Measurements from ENCODE around the gene PRC1. TPM values are rescaled to one million over a fixed set of nuclear protein-coding genes. Genes with fewer than 3 reads are reported as not detected.

Gene PRC1
- total and polyA plus RNA-seq, 2 donors (not counting 1 experiment from before 2014, with no cell fraction given), result 9.4 to 11.6 TPM

GRCh38 chr15:90933301-90933700 is 61.0 kb downstream of the PRC1 start:
- H3K27ac Mint-ChIP-seq, result peak overlapping the region; percentile 26
- Histone ChIP-seq H3K36me3 (replicated peaks in 1 of 2; ENCODE audit: control extremely low read depth in 1 of 2, control insufficient read depth in 1 of 2, extremely low read depth in 1 of 2, insufficient read depth in 2 of 2, low read length in 1 of 2) (peaks cover 3 to 9% of the 10 kb centered on the region in 2 experiments), H3K79me2 (ENCODE audit: control insufficient read depth, insufficient read depth, low read length) (peaks cover 14% of the 10 kb centered on the region), H3K27me3 (replicated peaks in 1 of 4; ENCODE audit: control extremely low read depth in 1 of 4, control insufficient read depth in 3 of 4, insufficient read depth in 4 of 4, low read length in 3 of 4) (no peaks in the 10 kb centered on the region), H3K4me2 (replicated peaks; ENCODE audit: low read depth, low read length, poor library complexity, severe bottlenecking) (no peak overlapping the region), H3K9ac (ENCODE audit: low read length) (no peak overlapping the region), H3K27ac (ENCODE audit: low read length in 2 of 2) (no peak overlapping the region), H2AFZ (ENCODE audit: insufficient read depth, low read depth, low read length, poor library complexity, severe bottlenecking) (no peak overlapping the region), H3K4me3 (ENCODE audit: control extremely low read depth in 1 of 5, extremely low read depth in 1 of 5, insufficient read depth in 1 of 5, low read depth in 2 of 5, low read length in 4 of 5) (no peak overlapping the region), H3K9me3 (ENCODE audit: control extremely low read depth in 1 of 3, control insufficient read depth in 2 of 3, insufficient read depth in 1 of 3, low read length in 2 of 3) (no peaks in the 10 kb centered on the region), H4K20me1 (ENCODE audit: control insufficient read depth, insufficient read depth, low read length, poor library complexity, severe bottlenecking) (peaks cover 9% of the 10 kb centered on the region), H3K4me1 (ENCODE audit: control insufficient read depth in 2 of 2, insufficient read depth in 2 of 2, low read length in 2 of 2) (peaks cover 42 to 64% of the 10 kb centered on the region in 2 donors)
- no peak for TF ChIP-seq EZH2 (IDR thresholded peaks at IDR 0.05; ENCODE audit: borderline replicate concordance, insufficient read depth, low read depth, low read length, poor library complexity, severe bottlenecking)
- TF ChIP-seq, protein P1, sequence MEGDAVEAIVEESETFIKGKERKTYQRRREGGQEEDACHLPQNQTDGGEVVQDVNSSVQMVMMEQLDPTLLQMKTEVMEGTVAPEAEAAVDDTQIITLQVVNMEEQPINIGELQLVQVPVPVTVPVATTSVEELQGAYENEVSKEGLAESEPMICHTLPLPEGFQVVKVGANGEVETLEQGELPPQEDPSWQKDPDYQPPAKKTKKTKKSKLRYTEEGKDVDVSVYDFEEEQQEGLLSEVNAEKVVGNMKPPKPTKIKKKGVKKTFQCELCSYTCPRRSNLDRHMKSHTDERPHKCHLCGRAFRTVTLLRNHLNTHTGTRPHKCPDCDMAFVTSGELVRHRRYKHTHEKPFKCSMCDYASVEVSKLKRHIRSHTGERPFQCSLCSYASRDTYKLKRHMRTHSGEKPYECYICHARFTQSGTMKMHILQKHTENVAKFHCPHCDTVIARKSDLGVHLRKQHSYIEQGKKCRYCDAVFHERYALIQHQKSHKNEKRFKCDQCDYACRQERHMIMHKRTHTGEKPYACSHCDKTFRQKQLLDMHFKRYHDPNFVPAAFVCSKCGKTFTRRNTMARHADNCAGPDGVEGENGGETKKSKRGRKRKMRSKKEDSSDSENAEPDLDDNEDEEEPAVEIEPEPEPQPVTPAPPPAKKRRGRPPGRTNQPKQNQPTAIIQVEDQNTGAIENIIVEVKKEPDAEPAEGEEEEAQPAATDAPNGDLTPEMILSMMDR (IDR thresholded peaks at IDR 0.05), result no peak
- peaks cover 52% of the 10 kb centered on the region for H3K4me1 Mint-ChIP-seq
- H3K27me3 Mint-ChIP-seq, result no peaks in the 10 kb centered on the region
- peak overlapping the region; percentile 98 for H3K4me3 Mint-ChIP-seq
- CTCF ChIA-PET, result interaction anchor here (0.5 to 9.5 kb wide), 29 partner anchors 10 to 700 kb away, joined by 3 to 260 read pairs (median 4); partner anchors contain the start of genes CIB1, FES, GDPGP1 and MAN2A2
- no peak for ATAC-seq (ENCODE audit: low read depth)
- intact Hi-C loops (cut with micrococcal nuclease), result loop anchor here (5.0 to 10.0 kb wide), 3 partner anchors 741 to 1238 kb away; partner anchors contain the start of genes AP3S2, PEX11A and WDR93
- DNase-seq, result no peak
- 75% methylated on average over 1 of the region's 1 CpG for WGBS (ENCODE audit: insufficient coverage)
- H3K9me3 Mint-ChIP-seq (ENCODE audit: insufficient read depth), result no peaks in the 10 kb centered on the region
- POLR2A ChIA-PET, result interaction anchor here (1.9 to 6.9 kb wide), 3 partner anchors 31 to 48 kb away, joined by 5 to 66 read pairs (median 8); partner anchors contain the start of gene MAN2A2

- peak overlapping the region; percentile 79 for H3K9ac ChIP-seq (ENCODE audit: low read length)
- ATAC-seq (ENCODE audit: low read depth) (no peak), DNase-seq (no peak)
- H3K27me3 ChIP-seq (replicated peaks in 1 of 4; ENCODE audit: control extremely low read depth in 1 of 4, control insufficient read depth in 3 of 4, insufficient read depth in 4 of 4, low read length in 3 of 4), result no peaks in the 10 kb centered on the region
- peaks cover 9% of the 10 kb centered on the region for H4K20me1 ChIP-seq (ENCODE audit: control insufficient read depth, insufficient read depth, low read length, poor library complexity, severe bottlenecking)
- peak overlapping the region; percentile 94 for H3K4me2 ChIP-seq (replicated peaks; ENCODE audit: low read depth, low read length, poor library complexity, severe bottlenecking)
- ChIA-PET CTCF (interaction anchor here (0.7 to 9.5 kb wide), 39 partner anchors 9 to 639 kb away, joined by 3 to 260 read pairs (median 4); partner anchors contain the start of genes FES, MAN2A2, RCCD1 and VPS33B), POLR2A (interaction anchor here (0.6 to 6.9 kb wide), 11 partner anchors 10 to 1968 kb away, joined by 3 to 66 read pairs (median 4); partner anchors contain the start of genes CHD2, IDH2, MAN2A2 and RCCD1)
- peaks cover 42 to 64% of the 10 kb centered on the region in 2 donors for H3K4me1 ChIP-seq (ENCODE audit: control insufficient read depth in 2 of 2, insufficient read depth in 2 of 2, low read length in 2 of 2)
- peaks cover 14% of the 10 kb centered on the region for H3K79me2 ChIP-seq (ENCODE audit: control insufficient read depth, insufficient read depth, low read length)
- 2% methylated on average over 4 of the region's 5 CpGs for WGBS (ENCODE audit: insufficient coverage)
- Mint-ChIP-seq H3K27ac (peak overlapping the region; percentile 99), H3K9me3 (ENCODE audit: insufficient read depth) (no peaks in the 10 kb centered on the region), H3K4me1 (peaks cover 52% of the 10 kb centered on the region), H3K27me3 (no peaks in the 10 kb centered on the region), H3K4me3 (peak overlapping the region; percentile 98)
- H2AFZ ChIP-seq (ENCODE audit: insufficient read depth, low read depth, low read length, poor library complexity, severe bottlenecking), result peak overlapping the region; percentile 89
- H3K27ac ChIP-seq (ENCODE audit: low read length in 2 of 2), result peak overlapping the region; percentile 41 to 93
- H3K9me3 ChIP-seq (ENCODE audit: control extremely low read depth in 1 of 3, control insufficient read depth in 2 of 3, insufficient read depth in 1 of 3, low read length in 2 of 3), result no peaks in the 10 kb centered on the region
- TF ChIP-seq, protein P1 (IDR thresholded peaks at IDR 0.05), result peak; percentile 52
- TF ChIP-seq EZH2 (IDR thresholded peaks at IDR 0.05; ENCODE audit: borderline replicate concordance, insufficient read depth, low read depth, low read length, poor library complexity, severe bottlenecking), result no peak
- peaks cover 0 to 3% of the 10 kb centered on the region in 2 experiments for H3K36me3 ChIP-seq (replicated peaks in 1 of 2; ENCODE audit: control extremely low read depth in 1 of 2, control insufficient read depth in 1 of 2, extremely low read depth in 1 of 2, insufficient read depth in 2 of 2, low read length in 1 of 2)
- intact Hi-C loops (cut with micrococcal nuclease), result loop anchor here (5.0 to 10.0 kb wide), 3 partner anchors 740 to 1238 kb away; partner anchors contain the start of genes AP3S2, PEX11A and WDR93
- peak overlapping the region in 4 of 5 experiments; percentile 72 to 97 (median 88) for H3K4me3 ChIP-seq (ENCODE audit: control extremely low read depth in 1 of 5, extremely low read depth in 1 of 5, insufficient read depth in 1 of 5, low read depth in 2 of 5, low read length in 4 of 5)
Observed at GRCh38 chr15:90932660-90932991, 61.7 kb downstream of the PRC1 start.
